Activated CD4-positive, alpha-beta T cell treated with anti-CD3 and anti-CD28 coated beads for 36 hours (primary cell): ENCODE data around the gene ADAMTS5. TPM values are rescaled to one million over a fixed set of nuclear protein-coding genes. Genes with fewer than 3 reads are reported as not detected.

Source experiments
- ATAC-seq: fragments of 200-7000 bp; cut with Tn5 transposase; one replicate; pipeline ENCODE4 v1.10.0; 2021; ENCODE audit warnings: mild to moderate bottlenecking, moderate library complexity
- CTCF ChIA-PET: fragments of 350-600 bp; sonication (Branson Sonifier 250); formaldehyde crosslinking; loops from one replicate; lab custom pipeline; 2021; ENCODE audit warnings: antibody characterized with exemption; lab: Charles Lee
- POLR2A ChIA-PET: fragments of 350-600 bp; sonication (Branson Sonifier 250); formaldehyde crosslinking; loops from one replicate; lab custom pipeline; 2021; ENCODE audit warnings: antibody characterized with exemption, inconsistent platforms; lab: Charles Lee
- DNase-seq: peaks from one replicate; pipeline ENCODE4 v3.0.0-alpha.2; 2020
- H3K27ac Mint-ChIP-seq: one replicate; pipeline ENCODE4 v1.8.0; 2021; ENCODE audit warnings: mixed read lengths
- H3K27me3 Mint-ChIP-seq: one replicate; pipeline ENCODE4 v1.8.0; 2021; ENCODE audit warnings: mixed read lengths
- H3K36me3 Mint-ChIP-seq: one replicate; pipeline ENCODE4 v1.8.0; 2021; ENCODE audit warnings: low read depth, mixed read lengths
- H3K4me1 Mint-ChIP-seq: one replicate; pipeline ENCODE4 v1.8.0; 2021; ENCODE audit warnings: mixed read lengths
- H3K4me3 Mint-ChIP-seq: one replicate; pipeline ENCODE4 v1.8.0; 2021; ENCODE audit warnings: mild to moderate bottlenecking, moderate library complexity, mixed read lengths
- H3K9me3 Mint-ChIP-seq: one replicate; pipeline ENCODE4 v1.8.0; 2021; ENCODE audit warnings: low read depth, mixed read lengths
- intact Hi-C, 2 experiments: fragments of 100-400 bp; cut with DNase I in 1 of 2; cut with micrococcal nuclease in 1 of 2; formaldehyde crosslinking; loops; one replicate each; pipeline versions ENCODE4 v1.14.2 to v1.15.1; 2022 to 2024; cut with DNase I, micrococcal nuclease
- microRNA-seq: library from miRNA; unstranded; fragments of <30 nt; microRNA quantifications from one replicate; pipeline ENCODE4 v1.2.0, GENCODE V29; 2021; ENCODE audit warnings: borderline replicate concordance
- total RNA-seq, 2 experiments: library from RNA; stranded (reverse); gene quantifications; one replicate each; pipeline ENCODE4 v1.2.3, GENCODE V29; 2021

Gene ADAMTS5
- total RNA-seq, 2 experiments from 2014 or later: not detected

DNA sequence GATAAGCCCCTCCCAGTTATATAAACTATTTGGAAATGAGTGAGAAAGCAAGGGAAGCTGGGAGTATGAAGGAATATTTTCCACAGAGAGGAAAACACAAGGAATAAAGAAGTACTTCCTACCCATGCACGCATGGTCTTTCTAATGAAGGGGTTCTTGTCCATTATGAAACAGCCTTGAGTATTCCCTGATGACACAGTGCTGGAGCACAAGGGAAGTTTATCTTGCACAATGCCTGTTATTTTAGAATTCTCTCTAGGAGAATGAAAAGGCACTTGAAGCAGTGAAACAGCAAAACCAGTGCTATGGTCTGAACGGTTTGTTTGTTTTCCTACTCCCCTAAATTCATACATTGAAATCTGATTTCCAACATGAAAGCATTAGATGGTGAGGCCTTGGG, 83.1 kb downstream of the ADAMTS5 start:
- no peaks in the 10 kb centered on the region for H3K36me3 Mint-ChIP-seq
- no peak for DNase-seq
- intact Hi-C loops: no loop called here
- H3K4me3 Mint-ChIP-seq: no peak overlapping the region
- ChIA-PET POLR2A (no interaction called here), CTCF (no interaction called here)
- H3K4me1 Mint-ChIP-seq: no peaks in the 10 kb centered on the region
- no peak for ATAC-seq
- no peaks in the 10 kb centered on the region for H3K9me3 Mint-ChIP-seq
- peaks cover 9% of the 10 kb centered on the region for H3K27me3 Mint-ChIP-seq
- no peak overlapping the region for H3K27ac Mint-ChIP-seq

DNA sequence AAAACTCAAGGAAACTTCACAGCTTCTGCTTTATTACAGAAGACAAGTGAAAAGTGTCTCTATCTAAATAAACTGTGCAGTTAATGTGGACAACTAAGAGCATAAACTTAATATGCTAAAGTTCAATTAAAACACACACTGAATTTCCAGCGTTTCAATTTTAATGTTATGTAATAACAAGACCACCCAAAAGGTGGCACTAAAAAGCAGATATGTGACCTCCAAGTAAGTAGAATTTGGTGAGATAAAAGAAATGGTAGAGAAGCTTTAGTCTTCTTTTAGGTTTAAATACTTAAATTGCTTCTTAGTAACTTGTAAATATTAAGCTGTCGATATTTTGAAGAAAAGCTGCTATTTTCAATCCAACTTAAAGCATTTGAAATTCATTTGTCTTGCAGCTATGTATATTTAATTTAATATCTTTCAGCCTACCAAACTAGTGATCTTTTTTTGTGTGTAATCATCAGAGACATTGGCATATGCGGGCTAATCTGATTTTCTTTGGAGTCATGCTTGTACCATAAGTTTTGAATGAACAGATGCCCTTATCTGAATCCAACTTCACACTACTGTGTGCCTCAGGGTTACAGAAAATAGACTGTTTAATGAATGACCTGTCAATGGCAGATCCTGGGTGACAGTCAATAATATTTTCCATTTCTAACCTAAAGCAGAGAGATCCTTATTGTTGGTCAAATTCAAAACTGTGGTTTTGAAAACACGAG, 85.2 kb downstream of the ADAMTS5 start:
- no peak overlapping the region for H3K4me3 Mint-ChIP-seq
- CTCF ChIA-PET: interaction anchor here (0.6 kb wide), 1 partner anchor 1856 kb away, joined by 3 read pairs; no protein-coding TSS in a partner anchor
- no peak for ATAC-seq
- intact Hi-C loops: no loop called here
- no peak overlapping the region for H3K27ac Mint-ChIP-seq
- no peaks in the 10 kb centered on the region for H3K9me3 Mint-ChIP-seq
- no peaks in the 10 kb centered on the region for H3K36me3 Mint-ChIP-seq
- H3K4me1 Mint-ChIP-seq: no peaks in the 10 kb centered on the region
- no peak for DNase-seq
- peaks cover 9% of the 10 kb centered on the region for H3K27me3 Mint-ChIP-seq
- POLR2A ChIA-PET: no interaction called here

- Mint-ChIP-seq H3K4me1 (no peaks in the 10 kb centered on the region), H3K9me3 (no peaks in the 10 kb centered on the region), H3K4me3 (no peak overlapping the region), H3K36me3 (no peaks in the 10 kb centered on the region), H3K27me3 (peaks cover 11% of the 10 kb centered on the region), H3K27ac (no peak overlapping the region)
- ChIA-PET POLR2A (no interaction called here), CTCF (no interaction called here)
- intact Hi-C loops: no loop called here
- DNase-seq (no peak), ATAC-seq (no peak)
These were observed 89.9 kb downstream of the ADAMTS5 start for GRCh38 chr21:26877018-26877417.

- POLR2A ChIA-PET: no interaction called here
These were observed 92.5 kb downstream of the ADAMTS5 start for GRCh38 chr21:26874347-26874746.

More at GRCh38 chr21:26874347-26874746, 92.5 kb downstream of the ADAMTS5 start:
- intact Hi-C loops: no loop called here
- no peak for DNase-seq
- no peaks in the 10 kb centered on the region for H3K4me1 Mint-ChIP-seq
- ATAC-seq: no peak
- H3K27me3 Mint-ChIP-seq: peaks cover 4% of the 10 kb centered on the region
- CTCF ChIA-PET: no interaction called here
- H3K4me3 Mint-ChIP-seq: no peak overlapping the region
- H3K27ac Mint-ChIP-seq: no peak overlapping the region
- H3K36me3 Mint-ChIP-seq: no peaks in the 10 kb centered on the region
- H3K9me3 Mint-ChIP-seq: no peaks in the 10 kb centered on the region

Small RNA genes within 50 kb of the gene (microRNA-seq; reads per million reads assigned to microRNA genes)
- gene MIR4759: not detected

Other genes with a start within 250 kb of the ADAMTS5 start
- gene ADAMTS1, start 121.7 kb downstream of the ADAMTS5 start, total RNA-seq: not detected